Left colon (tissue), 2 donors: ENCODE measurements around the gene CEMP1. TPM values are rescaled to one million over a fixed set of nuclear protein-coding genes. Genes with fewer than 3 reads are reported as not detected.

Experiments used
- microRNA-seq, 2 donors: library from miRNA; unstranded; fragments of <30 nt; microRNA quantifications; one replicate each; pipeline versions ENCODE4 v1.1.0 to v1.2.0, GENCODE V29; 2020
- total RNA-seq, 2 donors: library from RNA; stranded (reverse); fragmentation: NEBNext Ultra II Directional; extraction: Animal tissue kit (Norgen Biotek cat#: 25700); gene quantifications; one replicate each; pipeline ENCODE4 v1.2.1, GENCODE V29; 2021
- donor health status: DM: no; HTN: no; CAD: no.
- donor health status: DM: yes; HTN: yes; CAD: no.

CEMP1 gene
- total RNA-seq, 2 donors from 2014 or later, result 0.70 TPM

Small RNAs within 50 kb of the gene (microRNA-seq; reads per million reads assigned to microRNA genes)
- gene MIR3178, result 0 reads per million in 2 donors

Other genes with a start within 250 kb of the CEMP1 start
- 1 to 10 TPM; 3.8 to 3.9 TPM for gene ABCA3, start 190.7 kb downstream of the CEMP1 start, total RNA-seq
- gene CCNF, start 102.0 kb downstream of the CEMP1 start, total RNA-seq, result 1 to 10 TPM; 3.0 to 7.3 TPM
- gene TEDC2, start 71.3 kb downstream of the CEMP1 start, total RNA-seq, result 1 to 10 TPM; 1.3 to 5.6 TPM
- gene NTN3, start 60.1 kb downstream of the CEMP1 start, total RNA-seq, result not detected
- gene TBC1D24, start 56.3 kb downstream of the CEMP1 start, total RNA-seq, result 10 to 100 TPM in 1 of 2 donors, 1 to 10 TPM in 1; 8.9 to 11.1 TPM
- gene ATP6V0C, start 17.5 kb downstream of the CEMP1 start, total RNA-seq, result 100 to 1,000 TPM; 218 to 230 TPM
- gene AMDHD2, start 11.0 kb downstream of the CEMP1 start, total RNA-seq, result 10 to 100 TPM; 31.5 to 31.7 TPM
- gene PDPK1, start 6.6 kb upstream of the CEMP1 start, total RNA-seq, result 10 to 100 TPM; 71.1 to 77.4 TPM
- 10 to 100 TPM; 49.3 to 79.6 TPM for gene KCTD5, start 151.1 kb upstream of the CEMP1 start, total RNA-seq
- under 1 TPM; 0.34 to 0.76 TPM for gene PRSS27, start 188.8 kb upstream of the CEMP1 start, total RNA-seq
- 100 to 1,000 TPM; 476 to 593 TPM for gene SRRM2, start 221.2 kb upstream of the CEMP1 start, total RNA-seq
- 100 to 1,000 TPM; 209 to 336 TPM for gene ELOB, start 245.9 kb upstream of the CEMP1 start, total RNA-seq